Fibroblast of lung (primary cell): ENCODE results near the gene RNF133.

Source experiments
- EZH2 ChIP-seq: IDR thresholded peaks from 2 replicates; pipeline ENCODE4 v1.5.1; 2012; ENCODE audit warnings: low read length, control low read depth, mild to moderate bottlenecking; ENCODE audit errors: missing control alignments
- TF ChIP-seq, protein P1 (sequence below), 2 donors: IDR thresholded peaks in 1 of 2; conservative IDR thresholded peaks in 1 of 2; 1 replicate in 1 of 2; 2 replicates in 1 of 2; pipeline ENCODE4 v1.5.1; 2011 to 2012; ENCODE audit warnings: low read length in 2 of 2, control low read depth in 1 of 2, inconsistent platforms in 1 of 2, low read depth in 1 of 2, mild to moderate bottlenecking in 1 of 2

DNA sequence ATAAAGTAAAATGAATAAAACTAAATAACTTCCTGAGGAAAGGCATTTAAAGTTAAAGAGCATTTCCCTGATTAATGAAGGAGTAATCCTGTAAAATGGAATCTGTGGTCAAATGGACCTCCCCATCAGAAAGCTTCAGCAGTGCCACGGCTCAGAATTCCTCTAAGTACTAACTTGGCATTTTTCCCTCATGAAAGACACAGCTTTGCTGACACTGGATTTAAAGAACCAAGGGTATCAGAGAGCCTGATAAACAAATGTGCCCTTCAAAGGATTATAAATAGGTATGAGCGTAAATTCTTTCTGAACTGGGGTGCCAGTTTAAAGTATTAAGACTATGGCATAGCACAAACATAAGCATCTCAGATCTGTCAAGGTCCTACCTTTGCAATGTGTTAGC lies 28.0 kb upstream of the RNF133 start:
- TF ChIP-seq, protein P1, sequence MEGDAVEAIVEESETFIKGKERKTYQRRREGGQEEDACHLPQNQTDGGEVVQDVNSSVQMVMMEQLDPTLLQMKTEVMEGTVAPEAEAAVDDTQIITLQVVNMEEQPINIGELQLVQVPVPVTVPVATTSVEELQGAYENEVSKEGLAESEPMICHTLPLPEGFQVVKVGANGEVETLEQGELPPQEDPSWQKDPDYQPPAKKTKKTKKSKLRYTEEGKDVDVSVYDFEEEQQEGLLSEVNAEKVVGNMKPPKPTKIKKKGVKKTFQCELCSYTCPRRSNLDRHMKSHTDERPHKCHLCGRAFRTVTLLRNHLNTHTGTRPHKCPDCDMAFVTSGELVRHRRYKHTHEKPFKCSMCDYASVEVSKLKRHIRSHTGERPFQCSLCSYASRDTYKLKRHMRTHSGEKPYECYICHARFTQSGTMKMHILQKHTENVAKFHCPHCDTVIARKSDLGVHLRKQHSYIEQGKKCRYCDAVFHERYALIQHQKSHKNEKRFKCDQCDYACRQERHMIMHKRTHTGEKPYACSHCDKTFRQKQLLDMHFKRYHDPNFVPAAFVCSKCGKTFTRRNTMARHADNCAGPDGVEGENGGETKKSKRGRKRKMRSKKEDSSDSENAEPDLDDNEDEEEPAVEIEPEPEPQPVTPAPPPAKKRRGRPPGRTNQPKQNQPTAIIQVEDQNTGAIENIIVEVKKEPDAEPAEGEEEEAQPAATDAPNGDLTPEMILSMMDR (conservative IDR thresholded peaks at IDR 0.05 in 1 of 2, IDR thresholded peaks at IDR 0.05 in 1 of 2; ENCODE audit: low read depth in 1 of 2, low read length in 2 of 2): no peak
- TF ChIP-seq EZH2: no peak
